ENCODE data around the gene MAP3K20. TPM values are rescaled to one million over a fixed set of nuclear protein-coding genes. Genes with fewer than 3 reads are reported as not detected.
"Not testable (repeated sequence)": the region's sequence is repeated elsewhere in the genome, so short reads cannot be mapped to it uniquely, and the experiment has no call there.

Gene MAP3K20
- total RNA-seq, 1 donor from 2014 or later, result 33.7 TPM

GRCh38 chr2:173298536-173299097 lies 223.0 kb downstream of the MAP3K20 start:
- H3K27me3 Mint-ChIP-seq (ENCODE audit: low read depth), result no peaks in the 10 kb centered on the region
- peaks cover 44% of the 10 kb centered on the region for H3K9me3 Mint-ChIP-seq
- no peak overlapping the region for H3K4me3 Mint-ChIP-seq
- DNase-seq (ENCODE audit: low spot score in 2 of 2, unreplicated experiment in 2 of 2), result no peak
- TF ChIP-seq CTCF (IDR thresholded peaks at IDR 0.05; ENCODE audit: unreplicated experiment), result no peak
- H3K36me3 Mint-ChIP-seq, result peaks cover 8% of the 10 kb centered on the region
- H3K27ac Mint-ChIP-seq, result no peak overlapping the region
- no peaks in the 10 kb centered on the region for H3K4me1 Mint-ChIP-seq

- DNase-seq (ENCODE audit: low spot score in 2 of 2, unreplicated experiment in 2 of 2), result no peak
- peaks cover 8% of the 10 kb centered on the region for H3K36me3 Mint-ChIP-seq
- no peaks in the 10 kb centered on the region for H3K4me1 Mint-ChIP-seq
- no peak overlapping the region for H3K4me3 Mint-ChIP-seq
- H3K9me3 Mint-ChIP-seq, result peaks cover 44% of the 10 kb centered on the region
- no peak overlapping the region for H3K27ac Mint-ChIP-seq
- H3K27me3 Mint-ChIP-seq (ENCODE audit: low read depth), result no peaks in the 10 kb centered on the region
- no peak for TF ChIP-seq CTCF (IDR thresholded peaks at IDR 0.05; ENCODE audit: unreplicated experiment)
These were observed 224.1 kb downstream of the MAP3K20 start for GRCh38 chr2:173299764-173300163.

- no peaks in the 10 kb centered on the region for H3K4me1 Mint-ChIP-seq
- H3K27ac Mint-ChIP-seq, result no peak overlapping the region
- TF ChIP-seq CTCF (IDR thresholded peaks at IDR 0.05; ENCODE audit: unreplicated experiment), result no peak
- no peaks in the 10 kb centered on the region for H3K27me3 Mint-ChIP-seq (ENCODE audit: low read depth)
- peaks cover 8% of the 10 kb centered on the region for H3K36me3 Mint-ChIP-seq
- H3K9me3 Mint-ChIP-seq, result peaks cover 44% of the 10 kb centered on the region
- DNase-seq (ENCODE audit: low spot score in 2 of 2, unreplicated experiment in 2 of 2), result no peak
- H3K4me3 Mint-ChIP-seq, result no peak overlapping the region
These were observed 224.8 kb downstream of the MAP3K20 start for GRCh38 chr2:173300458-173300857.

- H3K9me3 Mint-ChIP-seq, result peaks cover 37% of the 10 kb centered on the region
- H3K27ac Mint-ChIP-seq; DNase-seq (ENCODE audit: low spot score in 2 of 2, unreplicated experiment in 2 of 2); H3K4me3 Mint-ChIP-seq; H3K4me1 Mint-ChIP-seq; H3K27me3 Mint-ChIP-seq (ENCODE audit: low read depth); H3K36me3 Mint-ChIP-seq: not testable (repeated sequence)
These were observed 225.9 kb downstream of the MAP3K20 start for GRCh38 chr2:173301549-173301948.

- TF ChIP-seq CTCF (IDR thresholded peaks at IDR 0.05; ENCODE audit: unreplicated experiment), result no peak
- Mint-ChIP-seq H3K36me3 (peaks cover 3% of the 10 kb centered on the region), H3K4me3 (no peak overlapping the region), H3K4me1 (no peaks in the 10 kb centered on the region), H3K9me3 (peaks cover 25% of the 10 kb centered on the region), H3K27ac (no peak overlapping the region), H3K27me3 (ENCODE audit: low read depth) (no peaks in the 10 kb centered on the region)
- no peak for DNase-seq (ENCODE audit: low spot score in 2 of 2, unreplicated experiment in 2 of 2)
These were observed 229.7 kb downstream of the MAP3K20 start for GRCh38 chr2:173305303-173305702.

GRCh38 chr2:173307293-173307692 lies 231.6 kb downstream of the MAP3K20 start:
- no peaks in the 10 kb centered on the region for H3K27me3 Mint-ChIP-seq (ENCODE audit: low read depth)
- H3K36me3 Mint-ChIP-seq, result peaks cover 3% of the 10 kb centered on the region
- no peaks in the 10 kb centered on the region for H3K4me1 Mint-ChIP-seq
- peaks cover 18% of the 10 kb centered on the region for H3K9me3 Mint-ChIP-seq
- no peak overlapping the region for H3K4me3 Mint-ChIP-seq
- DNase-seq (ENCODE audit: low spot score in 2 of 2, unreplicated experiment in 2 of 2), result no peak
- H3K27ac Mint-ChIP-seq, result no peak overlapping the region
- no peak for TF ChIP-seq CTCF (IDR thresholded peaks at IDR 0.05; ENCODE audit: unreplicated experiment)

GRCh38 chr2:173309370-173309769 lies 233.7 kb downstream of the MAP3K20 start:
- not testable (repeated sequence) for DNase-seq (ENCODE audit: low spot score in 2 of 2, unreplicated experiment in 2 of 2); H3K4me3 Mint-ChIP-seq; H3K36me3 Mint-ChIP-seq; H3K27ac Mint-ChIP-seq; H3K27me3 Mint-ChIP-seq (ENCODE audit: low read depth); H3K4me1 Mint-ChIP-seq
- peaks cover 15% of the 10 kb centered on the region for H3K9me3 Mint-ChIP-seq

Measured in mesothelial cell of epicardium (in vitro differentiated cells).